Measurements from ENCODE around the gene STK39. TPM values are rescaled to one million over a fixed set of nuclear protein-coding genes. Genes with fewer than 3 reads are reported as not detected.

Gene STK39
- polyA plus RNA-seq, 1 experiment, result 25.2 TPM

DNA sequence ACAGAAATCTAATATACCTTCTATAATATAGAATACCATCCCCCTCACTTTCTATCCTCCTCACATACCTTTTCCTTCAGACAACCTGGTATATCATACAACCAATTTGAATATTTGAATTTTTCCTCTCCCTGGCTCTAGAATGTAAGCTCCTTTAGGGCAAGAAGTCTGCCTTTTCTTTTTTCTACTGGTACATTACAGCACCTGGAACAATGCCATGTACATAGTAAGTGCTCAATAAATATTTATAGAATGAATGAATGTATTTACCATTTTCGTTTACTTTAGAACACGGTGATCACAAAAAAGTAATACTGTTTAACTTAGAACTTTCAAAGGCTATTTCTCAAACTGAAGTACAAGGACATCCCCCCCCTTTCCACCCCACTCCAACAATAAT is 187.6 kb downstream of the STK39 start:
- DNase-seq (ENCODE audit: low read depth, low spot score), result no peak
- no peak overlapping the region for H3K4me3 ChIP-seq (ENCODE audit: low read depth, low read length)
- no peak overlapping the region for H3K27ac ChIP-seq (ENCODE audit: low read depth, low read length)
- POLR2A ChIA-PET, result no interaction called here
- H3K27me3 ChIP-seq (ENCODE audit: control insufficient read depth, insufficient read depth, low read length), result no peaks in the 10 kb centered on the region
- no peaks in the 10 kb centered on the region for H3K9me3 ChIP-seq (ENCODE audit: control insufficient read depth, insufficient read depth, low read length)
- CTCF ChIA-PET, result interaction anchor here (0.6 to 1.9 kb wide), 2 partner anchors 59 to 1795 kb away, joined by 3 to 8 read pairs; no protein-coding TSS in a partner anchor
- no peak for TF ChIP-seq CTCF (IDR thresholded peaks at IDR 0.05; ENCODE audit: low read depth, low read length)

GRCh38 chr2:168058675-168059074 is 188.7 kb downstream of the STK39 start:
- no peak for TF ChIP-seq CTCF (IDR thresholded peaks at IDR 0.05; ENCODE audit: low read depth, low read length)
- CTCF ChIA-PET, result no interaction called here
- POLR2A ChIA-PET, result no interaction called here
- Histone ChIP-seq H3K9me3 (ENCODE audit: control insufficient read depth, insufficient read depth, low read length) (no peaks in the 10 kb centered on the region), H3K27ac (ENCODE audit: low read depth, low read length) (no peak overlapping the region), H3K4me3 (ENCODE audit: low read depth, low read length) (no peak overlapping the region), H3K27me3 (ENCODE audit: control insufficient read depth, insufficient read depth, low read length) (no peaks in the 10 kb centered on the region)
- DNase-seq (ENCODE audit: low read depth, low spot score), result no peak

GRCh38 chr2:168056242-168056787 is 191.1 kb downstream of the STK39 start:
- no peaks in the 10 kb centered on the region for H3K27me3 ChIP-seq (ENCODE audit: control insufficient read depth, insufficient read depth, low read length)
- POLR2A ChIA-PET, result no interaction called here
- no peak for DNase-seq (ENCODE audit: low read depth, low spot score)
- no peaks in the 10 kb centered on the region for H3K9me3 ChIP-seq (ENCODE audit: control insufficient read depth, insufficient read depth, low read length)
- no peak overlapping the region for H3K4me3 ChIP-seq (ENCODE audit: low read depth, low read length)
- TF ChIP-seq CTCF (IDR thresholded peaks at IDR 0.05; ENCODE audit: low read depth, low read length), result no peak
- CTCF ChIA-PET, result interaction anchor here (0.7 kb wide), 1 partner anchor 60 kb away, joined by 3 read pairs; no protein-coding TSS in a partner anchor
- H3K27ac ChIP-seq (ENCODE audit: low read depth, low read length), result no peak overlapping the region

DNA sequence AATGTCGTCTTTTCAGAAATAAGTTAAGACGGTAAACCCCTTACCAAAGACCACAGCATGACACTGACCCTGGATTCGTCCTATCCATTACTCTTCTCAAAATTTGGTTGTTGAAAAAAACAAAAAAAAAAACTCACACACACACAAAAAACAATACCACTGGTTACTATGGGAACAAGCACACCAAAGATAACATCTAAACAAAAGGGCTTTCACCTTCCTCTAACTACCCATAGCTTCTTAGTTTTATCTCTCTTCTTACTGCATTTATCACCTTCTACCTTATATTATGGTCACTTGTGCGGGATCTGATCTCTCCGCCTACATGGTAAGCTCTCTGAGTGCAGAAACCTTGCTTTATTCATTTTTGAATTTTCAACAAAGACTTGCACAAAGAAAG is 192.7 kb downstream of the STK39 start:
- ChIA-PET POLR2A (no interaction called here), CTCF (no interaction called here)
- Histone ChIP-seq H3K27ac (ENCODE audit: low read depth, low read length) (no peak overlapping the region), H3K4me3 (ENCODE audit: low read depth, low read length) (no peak overlapping the region), H3K9me3 (ENCODE audit: control insufficient read depth, insufficient read depth, low read length) (no peaks in the 10 kb centered on the region), H3K27me3 (ENCODE audit: control insufficient read depth, insufficient read depth, low read length) (no peaks in the 10 kb centered on the region)
- TF ChIP-seq CTCF (IDR thresholded peaks at IDR 0.05; ENCODE audit: low read depth, low read length), result no peak
- DNase-seq (ENCODE audit: low read depth, low spot score), result no peak

DNA sequence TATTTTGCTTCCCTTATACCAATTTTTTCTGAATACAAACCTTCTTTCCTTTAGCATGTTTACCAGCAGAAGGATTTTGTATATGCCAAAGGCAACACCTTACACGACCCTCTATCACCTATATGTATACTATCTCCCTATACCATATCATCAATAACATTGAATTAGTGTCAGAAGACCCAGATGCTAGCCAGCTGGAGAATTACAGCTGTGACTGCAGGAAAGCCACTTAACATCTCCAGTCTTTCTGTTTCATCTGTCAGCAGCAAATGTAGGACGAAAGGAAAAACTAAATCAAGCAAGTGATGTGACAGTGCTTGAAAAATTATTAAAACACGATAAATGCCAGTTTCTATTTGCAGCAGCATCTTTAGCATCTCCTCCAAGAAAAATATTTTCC is 193.7 kb downstream of the STK39 start:
- ChIA-PET CTCF (no interaction called here), POLR2A (no interaction called here)
- Histone ChIP-seq H3K4me3 (ENCODE audit: low read depth, low read length) (no peak overlapping the region), H3K27me3 (ENCODE audit: control insufficient read depth, insufficient read depth, low read length) (no peaks in the 10 kb centered on the region), H3K27ac (ENCODE audit: low read depth, low read length) (no peak overlapping the region), H3K9me3 (ENCODE audit: control insufficient read depth, insufficient read depth, low read length) (no peaks in the 10 kb centered on the region)
- DNase-seq (ENCODE audit: low read depth, low spot score), result no peak
- no peak for TF ChIP-seq CTCF (IDR thresholded peaks at IDR 0.05; ENCODE audit: low read depth, low read length)

Data from AG04450 (cell line).